Sigmoid colon (tissue), 3 donors: ENCODE data around the gene JAG2.

Source experiments
- POLR2A ChIP-seq, 2 donors: fragments of 450-650 bp; IDR thresholded peaks; one replicate each; pipeline ENCODE4 v1.6.1; 2016; ENCODE audit warnings: antibody characterized with exemption in 2 of 2, mild to moderate bottlenecking in 2 of 2, moderate library complexity in 2 of 2
- TF ChIP-seq, protein P1 (sequence below), 4 experiments: fragments of 450-650 bp in 3 of 4; fragments of 200-600 bp in 1 of 4; IDR thresholded peaks; one replicate each; pipeline ENCODE4 v1.5.1; 2016 to 2019; ENCODE audit warnings: antibody characterized with exemption in 4 of 4, mild to moderate bottlenecking in 3 of 4, moderate library complexity in 2 of 4

DNA sequence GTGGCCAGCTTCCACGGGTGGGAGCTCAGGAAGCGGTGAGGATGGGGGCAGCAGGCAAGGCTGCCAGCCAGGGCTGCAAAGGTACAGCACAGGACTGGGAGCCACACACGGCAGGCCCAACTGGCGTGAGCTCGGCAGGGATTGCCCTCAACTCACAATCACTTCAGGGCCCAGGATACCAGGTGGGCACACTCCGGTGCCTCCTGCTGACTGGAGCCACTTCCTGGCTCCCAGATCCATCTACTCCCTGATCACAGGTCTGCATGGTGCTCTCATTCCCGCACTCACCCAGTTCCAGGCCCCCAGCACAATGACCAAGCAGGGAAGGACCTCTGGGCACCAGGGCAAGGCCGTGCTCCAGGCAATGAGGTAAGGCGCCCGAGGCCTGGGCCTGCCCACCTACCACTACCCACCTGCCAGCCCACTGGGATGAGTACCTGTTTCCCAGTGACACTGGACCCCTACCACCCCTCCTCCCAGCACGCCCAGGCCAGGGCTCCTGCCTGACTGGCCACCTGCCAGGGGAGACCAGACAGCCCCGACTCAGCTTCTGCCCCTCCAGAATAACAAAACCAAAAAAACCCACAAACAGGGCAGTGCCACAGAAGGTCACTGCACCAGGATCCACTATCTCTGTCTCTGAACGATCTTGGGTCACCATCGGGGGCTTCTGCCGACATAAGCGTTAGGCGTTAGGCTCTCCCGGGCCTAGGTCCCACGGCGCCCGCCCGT, 1.8 kb downstream of the JAG2 start:
- TF ChIP-seq, protein P1, sequence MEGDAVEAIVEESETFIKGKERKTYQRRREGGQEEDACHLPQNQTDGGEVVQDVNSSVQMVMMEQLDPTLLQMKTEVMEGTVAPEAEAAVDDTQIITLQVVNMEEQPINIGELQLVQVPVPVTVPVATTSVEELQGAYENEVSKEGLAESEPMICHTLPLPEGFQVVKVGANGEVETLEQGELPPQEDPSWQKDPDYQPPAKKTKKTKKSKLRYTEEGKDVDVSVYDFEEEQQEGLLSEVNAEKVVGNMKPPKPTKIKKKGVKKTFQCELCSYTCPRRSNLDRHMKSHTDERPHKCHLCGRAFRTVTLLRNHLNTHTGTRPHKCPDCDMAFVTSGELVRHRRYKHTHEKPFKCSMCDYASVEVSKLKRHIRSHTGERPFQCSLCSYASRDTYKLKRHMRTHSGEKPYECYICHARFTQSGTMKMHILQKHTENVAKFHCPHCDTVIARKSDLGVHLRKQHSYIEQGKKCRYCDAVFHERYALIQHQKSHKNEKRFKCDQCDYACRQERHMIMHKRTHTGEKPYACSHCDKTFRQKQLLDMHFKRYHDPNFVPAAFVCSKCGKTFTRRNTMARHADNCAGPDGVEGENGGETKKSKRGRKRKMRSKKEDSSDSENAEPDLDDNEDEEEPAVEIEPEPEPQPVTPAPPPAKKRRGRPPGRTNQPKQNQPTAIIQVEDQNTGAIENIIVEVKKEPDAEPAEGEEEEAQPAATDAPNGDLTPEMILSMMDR (IDR thresholded peaks at IDR 0.05), result no peak
- no peak for TF ChIP-seq POLR2A (IDR thresholded peaks at IDR 0.05)
